HTERT RPE-1 (cell line): ENCODE measurements around the gene ETV6.
"Not testable (repeated sequence)": the region's sequence is repeated elsewhere in the genome, so short reads cannot be mapped to it uniquely, and the experiment has no call there.

Source experiments
- in situ Hi-C: fragments of 300-500 bp; cut with MboI; formaldehyde crosslinking; loops from 4 replicates; pipeline ENCODE4 v1.14.3; 2020; ENCODE audit warnings: low sequenced_read_pairs

ETV6 gene

DNA sequence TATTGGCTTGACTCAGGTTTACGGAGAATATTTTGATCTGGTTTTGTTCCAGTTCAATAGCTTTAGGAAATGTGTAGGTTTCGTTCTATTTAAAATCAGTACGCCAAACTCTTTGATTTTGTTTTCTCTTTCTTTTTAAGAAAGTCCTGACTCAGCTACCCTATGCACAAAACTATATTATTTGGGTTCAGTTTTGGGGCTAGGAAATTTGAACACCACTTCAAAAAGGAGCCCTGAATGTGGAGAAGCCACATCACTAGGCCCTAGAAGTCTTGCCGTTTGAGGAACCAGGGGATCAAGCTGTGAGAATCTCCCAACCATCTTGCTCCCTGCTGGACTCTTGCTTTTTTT, 253.0 kb downstream of the ETV6 start:
- in situ Hi-C loops, result no loop called here

DNA sequence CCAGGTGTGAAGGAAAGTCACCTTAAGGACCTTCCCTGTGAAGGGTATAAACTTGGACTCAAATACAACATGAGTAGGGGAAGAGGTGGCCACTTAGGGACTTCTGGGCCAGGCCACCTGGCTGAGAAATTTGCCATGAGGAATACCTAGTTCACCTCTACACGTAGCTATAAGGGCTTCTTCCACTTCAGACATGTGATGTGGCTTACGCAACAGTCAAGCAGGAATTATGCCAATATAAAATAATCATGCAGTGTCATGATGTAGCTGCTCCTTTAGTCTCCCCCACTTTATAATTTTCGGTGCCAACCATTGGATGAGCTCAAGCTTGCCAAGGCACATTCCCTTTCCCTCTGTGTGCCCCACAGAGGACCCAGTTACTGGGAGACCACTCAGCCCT, 254.7 kb downstream of the ETV6 start:
- in situ Hi-C loops, result no loop called here

DNA sequence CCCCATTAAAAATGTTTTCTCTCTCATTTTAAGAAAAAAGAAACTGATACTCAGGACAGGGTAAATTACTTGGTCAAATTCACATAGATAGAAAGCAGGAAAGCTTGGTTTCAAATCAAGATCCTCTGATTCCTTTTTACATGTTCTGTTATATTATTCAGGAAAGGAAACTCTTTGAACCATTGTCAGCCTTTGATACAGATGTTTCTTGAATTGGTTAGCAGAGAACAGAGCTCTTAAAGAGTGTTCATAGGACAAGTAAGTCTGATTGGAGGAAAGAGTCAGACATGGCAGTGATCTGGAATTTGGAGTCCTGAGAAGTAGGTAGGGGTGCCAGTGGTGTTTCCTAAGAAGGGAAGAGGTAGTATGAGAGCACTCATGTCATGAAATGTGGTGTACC, 256.1 kb downstream of the ETV6 start:
- in situ Hi-C loops, result no loop called here

DNA sequence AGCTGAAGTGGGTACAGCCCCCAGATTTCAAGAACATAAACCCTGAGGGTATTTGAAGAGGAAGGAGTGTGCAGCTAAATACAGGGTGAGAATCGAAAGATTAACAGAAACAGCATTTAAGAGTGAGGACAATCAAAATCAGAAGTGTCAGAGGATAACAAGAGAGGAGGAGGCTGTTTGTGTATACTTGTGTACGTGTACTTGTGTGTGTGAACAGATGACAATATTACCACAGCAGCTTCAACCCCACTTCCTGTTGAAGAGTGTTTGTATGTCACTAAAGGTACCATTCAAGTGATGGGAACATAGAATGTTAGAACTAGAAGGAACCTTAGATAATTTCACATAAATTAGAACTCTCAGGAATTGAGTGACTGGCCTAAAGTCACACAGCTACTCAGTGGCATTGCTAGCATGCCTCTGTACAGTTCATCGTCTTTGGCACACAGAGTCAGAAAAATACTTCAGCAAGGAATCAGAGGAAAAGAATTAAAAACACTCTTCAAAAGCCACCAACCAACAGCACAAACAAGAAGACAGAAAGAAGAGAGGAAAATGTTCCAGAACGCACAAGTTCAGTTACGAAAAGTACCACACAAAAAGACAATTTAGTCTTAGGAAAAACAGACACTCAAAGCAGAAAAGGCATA, 256.9 kb downstream of the ETV6 start:
- in situ Hi-C loops, result no loop called here

DNA sequence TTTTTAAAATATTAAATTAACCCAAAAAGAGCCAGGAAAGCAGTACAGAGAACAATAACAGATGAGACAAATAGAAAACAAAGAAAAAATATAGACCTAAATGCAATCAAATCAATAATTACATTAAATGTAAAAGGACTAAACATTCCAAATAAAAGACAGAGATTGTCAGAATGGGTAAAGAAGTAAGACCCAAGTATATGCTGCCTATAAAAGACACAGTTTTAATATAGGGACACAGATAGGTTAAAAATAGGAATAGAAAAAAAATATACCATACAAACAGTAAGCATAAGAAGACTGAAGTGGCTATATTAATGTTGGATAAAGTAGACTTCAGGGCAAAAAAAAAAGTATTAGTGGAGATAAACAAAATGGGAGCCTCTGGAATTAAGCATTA, 258.2 kb downstream of the ETV6 start:
- in situ Hi-C loops, result no loop called here

DNA sequence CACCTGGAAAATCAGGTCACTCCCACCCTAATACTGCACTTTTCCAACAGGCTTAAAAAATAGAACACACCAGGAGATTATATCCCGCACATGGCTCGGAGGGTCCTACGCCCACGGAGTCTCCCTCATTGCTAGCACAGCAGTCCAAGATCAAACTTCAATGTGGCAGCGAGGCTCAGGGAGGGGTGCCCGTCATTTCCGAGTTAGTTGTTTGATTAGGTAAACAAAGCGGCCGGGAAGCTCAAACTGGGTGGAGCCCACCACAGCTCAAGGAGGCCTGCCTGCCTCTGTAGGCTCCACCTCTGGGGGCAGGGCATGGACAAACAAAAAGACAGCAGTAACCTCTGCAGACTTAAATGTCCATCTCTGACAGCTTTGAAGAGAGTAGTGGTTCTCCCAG, 259.9 kb downstream of the ETV6 start:
- in situ Hi-C loops, result not testable (repeated sequence)

DNA sequence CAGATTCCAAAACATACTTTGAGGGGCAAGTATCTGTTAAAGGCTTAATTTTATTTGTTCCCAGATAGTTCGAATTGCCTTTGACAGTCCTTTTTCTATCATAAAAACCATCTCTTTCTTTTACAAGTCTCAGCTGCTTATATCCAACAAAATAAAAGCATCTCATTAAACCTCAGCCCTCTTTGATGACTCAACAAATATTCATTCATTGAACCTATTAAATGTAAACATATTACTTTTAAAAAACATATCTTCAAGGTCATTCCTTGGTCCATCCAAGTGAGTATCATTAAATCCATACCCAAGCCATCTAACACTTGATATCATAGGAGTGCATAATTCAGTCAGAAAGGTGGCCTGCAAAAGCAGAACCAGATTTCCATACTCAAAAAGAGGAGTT, 266.6 kb downstream of the ETV6 start:
- in situ Hi-C loops, result no loop called here

DNA sequence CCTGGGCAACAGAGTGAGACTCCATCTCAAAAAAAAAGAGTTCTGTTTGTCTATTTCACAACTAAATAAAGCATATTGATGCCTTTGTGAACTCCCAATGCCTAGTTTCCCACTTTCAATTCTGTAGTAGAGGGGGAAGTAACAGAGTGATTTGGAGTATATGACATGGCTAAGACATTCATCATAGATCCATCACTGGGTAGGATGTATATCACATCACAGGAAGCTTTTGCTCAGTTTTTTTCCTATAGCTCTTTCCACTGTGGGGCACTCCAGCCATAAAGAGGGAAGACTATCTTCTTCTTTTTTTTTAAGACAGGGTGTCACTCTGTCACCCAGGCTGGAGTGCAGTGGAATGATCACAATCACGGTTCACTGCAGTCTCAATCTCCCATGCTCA, 267.3 kb downstream of the ETV6 start:
- in situ Hi-C loops, result no loop called here

DNA sequence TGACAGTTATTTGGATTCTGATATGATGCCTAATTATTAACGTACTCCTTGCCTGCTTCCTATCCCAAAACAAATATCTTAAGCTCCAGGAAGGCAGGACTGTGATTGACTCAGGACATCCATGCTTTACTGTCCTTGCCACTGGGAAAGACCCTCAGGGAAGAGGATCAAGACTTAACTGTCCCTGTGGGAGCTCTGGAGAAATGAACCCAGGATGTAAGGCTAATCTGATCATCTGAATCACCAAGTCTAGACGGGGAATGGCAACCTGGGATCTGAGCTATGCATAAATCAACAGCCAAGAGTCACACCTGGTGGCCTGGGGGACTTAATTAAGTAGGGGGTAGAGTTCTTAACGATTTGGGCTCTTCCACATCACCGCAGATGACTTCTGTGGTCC, 268.0 kb downstream of the ETV6 start:
- in situ Hi-C loops, result no loop called here

DNA sequence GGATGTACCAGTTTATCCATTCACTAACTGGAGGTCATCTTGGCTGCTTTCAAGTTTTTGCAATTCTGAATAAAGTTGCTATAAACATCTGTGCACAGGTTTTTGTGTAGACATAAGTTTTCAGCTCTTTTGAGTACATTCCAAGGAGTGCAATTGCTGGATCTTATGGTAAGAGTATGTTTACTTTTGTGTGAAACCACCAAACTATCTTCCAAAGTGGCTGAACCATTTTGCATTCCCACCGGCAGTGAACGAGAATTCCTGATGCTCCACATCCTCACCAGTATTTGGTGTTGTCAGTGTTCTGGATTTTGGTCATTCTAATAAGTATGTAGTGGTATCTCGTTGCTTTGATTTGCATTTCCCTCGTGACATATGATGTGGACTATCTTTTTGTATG, 270.8 kb downstream of the ETV6 start:
- in situ Hi-C loops, result no loop called here

DNA sequence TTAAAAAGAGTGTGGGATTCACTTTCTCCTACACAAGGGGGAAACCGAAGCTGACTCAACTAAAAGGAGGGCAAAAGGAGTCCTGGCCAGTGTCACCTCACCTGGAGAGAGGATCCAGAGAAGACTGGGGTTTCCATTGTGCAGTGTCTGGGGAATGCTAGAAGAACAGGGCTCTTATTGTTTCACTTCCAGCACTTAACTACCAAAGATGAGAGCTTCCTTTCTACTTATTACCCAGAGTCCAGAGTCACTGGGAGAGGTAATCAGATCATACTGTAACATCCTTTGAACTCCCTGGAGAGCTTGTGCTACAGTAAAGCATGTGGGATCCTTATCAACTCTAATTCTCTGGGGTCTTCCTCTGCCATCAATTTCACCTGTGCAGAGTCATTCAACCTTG, 272.9 kb downstream of the ETV6 start:
- in situ Hi-C loops, result no loop called here

DNA sequence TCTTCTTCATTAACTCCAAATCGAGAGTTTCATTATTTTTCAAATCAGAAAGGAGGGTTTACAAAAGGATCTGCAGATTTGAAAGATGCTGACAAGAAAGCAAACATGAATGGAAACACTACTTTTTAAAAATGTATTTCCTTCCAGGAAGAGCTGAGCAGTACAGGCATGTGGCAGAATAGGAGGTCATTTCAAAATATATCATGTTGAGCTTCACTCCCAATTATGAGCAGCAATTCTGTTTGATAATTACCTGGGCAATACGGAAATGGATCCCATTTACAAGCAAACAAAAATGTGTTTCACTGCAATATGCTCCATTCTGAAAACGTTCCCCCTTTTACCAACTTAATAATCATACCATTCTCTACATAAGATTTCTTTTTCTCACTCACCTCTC, 273.6 kb downstream of the ETV6 start:
- in situ Hi-C loops, result no loop called here

DNA sequence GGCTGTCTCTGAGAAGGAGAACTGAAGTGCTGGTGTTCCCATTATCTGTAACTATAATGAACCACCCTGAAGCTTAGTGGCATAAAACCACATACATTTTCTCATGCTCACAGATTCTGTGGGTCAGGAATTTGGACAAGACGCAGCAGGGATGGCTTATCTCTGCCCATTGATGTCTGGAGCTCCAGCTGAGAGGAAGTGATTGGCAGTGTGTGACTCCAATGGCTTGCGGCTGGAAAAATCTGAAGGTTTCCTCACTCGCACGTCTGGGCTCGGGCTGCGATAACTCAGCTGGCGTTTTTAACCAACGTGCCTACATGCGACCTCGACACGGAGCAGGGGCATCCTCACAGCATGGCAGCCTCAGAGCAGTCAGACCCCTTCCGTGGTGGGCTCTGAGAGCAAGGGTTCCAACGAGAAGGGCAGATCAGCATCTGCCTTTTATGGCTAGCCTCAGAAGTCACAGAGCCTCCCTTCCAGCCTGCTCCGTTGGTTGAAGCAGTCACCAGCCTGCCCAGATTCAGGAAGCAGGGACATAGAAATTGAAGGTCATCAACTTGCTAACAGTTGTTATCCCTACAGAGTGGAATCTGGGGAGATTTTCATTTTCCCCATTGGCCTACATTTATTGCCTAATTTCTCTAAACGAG, 277.9 kb downstream of the ETV6 start:
- in situ Hi-C loops, result no loop called here

DNA sequence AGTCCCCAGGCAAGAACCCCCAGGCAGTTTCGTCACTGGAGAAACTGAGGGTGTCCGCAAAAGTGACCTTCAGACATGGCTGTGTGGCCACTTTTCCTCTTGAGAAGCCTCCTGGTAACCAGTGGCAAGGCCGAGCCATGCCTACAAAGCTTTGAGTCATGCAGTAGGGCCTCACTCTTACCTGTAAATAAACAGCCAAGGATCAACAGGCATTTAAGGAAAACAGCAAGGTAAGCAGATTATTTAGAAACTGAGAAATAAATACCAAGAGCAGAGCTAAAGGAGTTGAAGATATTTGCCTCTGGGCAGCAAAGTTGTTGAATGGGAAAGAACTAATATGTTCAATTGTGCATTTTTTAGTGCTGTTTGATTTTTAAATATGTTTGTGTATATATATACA, 280.2 kb downstream of the ETV6 start:
- in situ Hi-C loops, result no loop called here

DNA sequence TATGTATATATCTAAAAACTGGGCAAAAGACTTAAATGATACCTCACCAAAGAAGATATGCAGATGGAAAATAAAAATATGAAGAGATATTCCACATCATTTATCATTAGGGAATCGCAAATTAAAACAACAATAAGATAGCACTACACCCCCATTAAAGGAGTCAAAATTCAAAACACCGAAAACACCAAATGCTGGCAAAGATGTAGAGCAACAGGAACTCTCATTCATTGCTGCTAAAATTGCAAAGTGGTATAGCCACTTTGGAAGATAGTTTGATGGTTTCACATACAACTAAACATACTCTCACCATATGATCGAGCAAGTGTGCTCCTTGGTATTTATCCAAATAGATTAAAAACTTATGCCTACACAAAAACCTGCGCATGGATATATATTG, 289.7 kb downstream of the ETV6 start:
- in situ Hi-C loops, result no loop called here

DNA sequence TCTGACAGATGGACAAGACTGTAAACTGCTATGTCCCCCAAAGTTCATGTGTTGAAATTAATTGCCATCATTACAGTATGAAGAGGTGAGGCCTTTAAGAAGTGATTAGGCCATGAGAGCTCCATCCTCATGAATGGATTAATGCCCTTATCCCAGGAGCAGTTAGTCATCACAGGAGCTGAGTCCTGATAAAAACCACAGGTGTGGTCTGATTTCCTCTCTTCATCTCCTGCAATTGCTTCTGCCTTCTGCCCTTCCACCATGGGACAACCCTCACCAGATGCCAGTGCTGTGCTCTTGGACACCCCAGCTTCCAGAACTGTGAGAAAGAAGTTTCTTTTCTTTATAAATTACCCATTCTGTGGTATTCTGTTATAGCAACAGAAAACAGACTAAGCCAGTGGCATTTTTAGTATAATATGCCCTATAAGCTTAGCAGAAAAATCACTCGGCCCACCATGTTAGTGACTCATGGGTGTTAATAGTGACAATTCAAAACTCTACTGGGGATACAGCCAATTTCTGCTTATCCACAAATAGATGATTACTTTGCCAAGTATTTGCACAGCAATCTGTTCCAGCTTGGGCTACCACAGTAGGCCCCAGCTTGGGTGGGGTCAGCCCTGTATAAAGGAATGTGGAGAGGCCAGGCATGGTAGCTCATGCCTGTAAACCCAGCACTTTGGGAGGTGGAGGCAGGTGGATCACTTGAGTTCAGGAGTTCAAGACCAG, 292.3 kb downstream of the ETV6 start:
- in situ Hi-C loops, result no loop called here

DNA sequence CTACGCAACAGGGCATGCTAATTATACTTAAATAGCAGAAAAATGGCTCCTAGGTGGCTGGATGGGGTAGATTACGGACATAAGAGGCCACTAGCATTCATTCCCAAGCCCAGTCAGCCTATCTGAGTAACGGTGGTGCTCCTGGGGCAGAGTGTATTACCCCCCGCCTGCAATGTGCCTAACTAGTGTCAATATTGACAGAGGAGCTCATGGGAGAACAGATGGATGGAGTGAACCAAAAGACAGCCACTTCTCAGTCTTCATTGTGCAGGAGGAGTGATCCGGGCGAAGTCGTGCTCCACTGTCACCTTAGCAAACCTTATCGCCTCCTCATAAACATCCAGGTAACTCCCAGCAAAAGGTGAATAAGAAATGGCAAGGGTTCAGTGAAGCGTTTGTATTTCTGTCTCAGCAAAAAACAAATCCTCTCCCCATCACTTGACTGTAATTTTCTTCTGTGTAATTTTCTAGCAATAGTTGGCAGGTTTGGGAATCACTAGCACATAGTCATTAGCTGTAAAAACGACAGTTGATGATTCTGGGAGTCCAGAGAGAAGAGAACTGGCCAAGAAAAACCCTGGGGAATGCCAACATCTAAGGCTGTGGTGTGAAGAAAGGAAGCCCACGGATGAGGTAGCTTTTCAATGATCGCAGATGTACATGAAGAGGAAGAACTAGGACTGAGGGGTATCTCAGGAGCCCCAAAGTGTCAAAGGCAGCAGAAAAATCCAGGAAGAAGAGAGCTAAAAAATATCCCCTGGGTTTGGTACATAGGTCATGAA, 294.6 kb downstream of the ETV6 start:
- in situ Hi-C loops, result no loop called here
